A549 (cell line): Measurements from ENCODE around the gene RAD51B. TPM values are rescaled to one million over a fixed set of nuclear protein-coding genes. Genes with fewer than 3 reads are reported as not detected.
A peak's percentile ranks its signal among the peaks of the same experiment; 100 is the strongest.

Experiments
- ATAC-seq, 2 experiments: fragments of 200-7000 bp in 1 of 2; fragments of >200 bp in 1 of 2; cut with Nextera tagmentation in 1 of 2; cut with Tn5 transposase in 1 of 2; 3 replicates each; pipeline versions ENCODE4 v1.8.0 to v1.9.1; 2018 to 2020; ENCODE audit warnings: mild to moderate bottlenecking in 1 of 2, moderate library complexity in 1 of 2
- CTCF ChIA-PET: fragments of 300-600 bp; sonication (Branson Sonifier 250); formaldehyde crosslinking; extraction: SDS; loops from one replicate; lab custom pipeline; 2021; ENCODE audit warnings: antibody characterized with exemption, inconsistent platforms; lab: Yijun Ruan, JAX
- POLR2A ChIA-PET: fragments of 350-600 bp; formaldehyde crosslinking; extraction: SDS; loops from one replicate; lab custom pipeline; 2021; ENCODE audit warnings: antibody characterized with exemption, inconsistent platforms; lab: Yijun Ruan, JAX
- DNase-seq, 2 experiments: peaks; one replicate each; pipeline versions ENCODE4 v3.0.0 to v3.0.0-alpha.2; 2011 to 2016; ENCODE audit warnings: low read depth in 1 of 2, low spot score in 1 of 2
- FAIRE-seq: peaks from 2 replicates; lab custom pipeline; 2011; peaks lifted over from hg19 to GRCh38; lab: Jason Lieb, UNC
- H3K27ac ChIP-seq, 2 experiments: fragments of >200 bp; sonication (Bioruptor Twin); formaldehyde crosslinking; 3 replicates each; pipeline ENCODE4 v1.5.1; 2016 to 2017
- H3K4me1 ChIP-seq: fragments of >200 bp; sonication (Bioruptor Twin); formaldehyde crosslinking; 3 replicates; pipeline ENCODE4 v1.6.1; 2016
- H3K4me2 ChIP-seq: fragments of >200 bp; sonication (Bioruptor Twin); formaldehyde crosslinking; 3 replicates; pipeline ENCODE4 v1.6.1; 2016
- H3K4me3 ChIP-seq: fragments of >200 bp; sonication (Bioruptor Twin); formaldehyde crosslinking; 3 replicates; pipeline ENCODE4 v1.5.1; 2016
- H3K9me3 ChIP-seq: fragments of >200 bp; sonication (Bioruptor Twin); formaldehyde crosslinking; 3 replicates; pipeline ENCODE4 v1.6.1; 2016
- CHD2 ChIP-seq: fragments of 150-350 bp; IDR thresholded peaks from 2 replicates; pipeline ENCODE4 v1.6.1; 2014; ENCODE audit warnings: low read length; ENCODE audit not compliant: partially characterized antibody
- EHMT2 ChIP-seq: fragments of 200-600 bp; sonication (generic); IDR thresholded peaks from 2 replicates; pipeline ENCODE4 v1.6.1; 2016; ENCODE audit warnings: antibody characterized with exemption, low read depth, mild to moderate bottlenecking, moderate library complexity
- EP300 ChIP-seq, 2 experiments: fragments of >200 bp; sonication (Bioruptor Twin); formaldehyde crosslinking; IDR thresholded peaks; 2 replicates in 1 of 2; 3 replicates in 1 of 2; pipeline ENCODE4 v1.6.1; 2016 to 2017
- GATA3 ChIP-seq: IDR thresholded peaks from 2 replicates; pipeline ENCODE4 v1.6.1; 2012; ENCODE audit warnings: borderline replicate concordance
- HDAC2 ChIP-seq: fragments of 200-600 bp; sonication (generic); IDR thresholded peaks from 2 replicates; pipeline ENCODE4 v1.6.1; 2016
- NR3C1 ChIP-seq: fragments of >200 bp; sonication (Bioruptor Twin); formaldehyde crosslinking; IDR thresholded peaks from 3 replicates; pipeline ENCODE4 v1.6.1; 2017
- POLR2AphosphoS2 ChIP-seq: conservative IDR thresholded peaks from 2 replicates; pipeline ENCODE4 v1.6.1; 2012; ENCODE audit warnings: low read length, improper control_type of control experiment, inconsistent platforms
- RAD21 ChIP-seq, 2 experiments: fragments of >200 bp in 1 of 2; sonication (Bioruptor Twin) in 1 of 2; formaldehyde crosslinking in 1 of 2; IDR thresholded peaks in 1 of 2; conservative IDR thresholded peaks in 1 of 2; 2 replicates in 1 of 2; 3 replicates in 1 of 2; pipeline ENCODE4 v1.6.1; 2012 to 2018; ENCODE audit warnings: inconsistent platforms in 1 of 2
- RARB ChIP-seq: fragments of 250-450 bp; sonication (Bioruptor Pico); IDR thresholded peaks from 2 replicates; pipeline ENCODE4 v1.8.0; 2021; ENCODE audit warnings: mild to moderate bottlenecking, moderate library complexity
- SMC3 ChIP-seq: fragments of >200 bp; sonication (Bioruptor Twin); formaldehyde crosslinking; IDR thresholded peaks from 3 replicates; pipeline ENCODE4 v1.6.1; 2018; ENCODE audit warnings: inconsistent platforms
- TFCP2L1 ChIP-seq: fragments of 250-450 bp; sonication (Bioruptor Pico); IDR thresholded peaks from 2 replicates; pipeline ENCODE4 v1.5.0; 2021; ENCODE audit warnings: mild to moderate bottlenecking
- ZNF302 ChIP-seq: fragments of 250-450 bp; sonication (Bioruptor Pico); IDR thresholded peaks from 2 replicates; pipeline ENCODE4 v1.9.0; 2021; ENCODE audit warnings: inconsistent platforms, mild to moderate bottlenecking, moderate library complexity
- ZSCAN20 ChIP-seq: fragments of 250-450 bp; sonication (Bioruptor Pico); IDR thresholded peaks from 2 replicates; pipeline ENCODE4 v1.8.0; 2022; ENCODE audit warnings: mild to moderate bottlenecking, moderate library complexity
- WGBS: methylation state at CpG from one replicate; pipeline ENCODE4 v1.1.6; 2017; ENCODE audit errors: missing lambda C conversion rate; 5-methylcytosine and 5-hydroxymethylcytosine counted together
- polyA plus RNA-seq, 4 experiments: library from polyadenylated mRNA; depleted of rRNA in 3 of 4; stranded (reverse); fragments of >200 nt; fragmentation: RNase III in 1 of 4; extraction: RNeasy Plus Mini Kit Qiagen cat#74134 plus additional on column Dnase treatment in 1 of 4; gene quantifications; 2 replicates in 3 of 4; 3 replicates in 1 of 4; pipeline ENCODE4 v1.2.3, GENCODE V29; 2011 to 2017
- TF ChIP-seq, protein P1 (sequence below): fragments of >200 bp; sonication (Bioruptor Twin); formaldehyde crosslinking; IDR thresholded peaks from 3 replicates; pipeline ENCODE4 v1.6.1; 2016
- TF ChIP-seq, protein P2 (sequence below): fragments of >200 bp; sonication (Bioruptor Twin); formaldehyde crosslinking; IDR thresholded peaks from 3 replicates; pipeline ENCODE4 v1.5.1; 2016
- TF ChIP-seq, protein P3 (sequence below): IDR thresholded peaks from 2 replicates; pipeline ENCODE4 v1.6.1; 2012
- TF ChIP-seq, protein P4 (sequence below): fragments of 150-350 bp; IDR thresholded peaks from 2 replicates; pipeline ENCODE4 v1.6.1; 2014; ENCODE audit warnings: low read depth, mild to moderate bottlenecking, low read length

The RAD51B gene
- polyA plus RNA-seq, 2 of the 4 experiments (the other 2 are of a cell fraction), result 7.2 to 10.8 TPM

DNA sequence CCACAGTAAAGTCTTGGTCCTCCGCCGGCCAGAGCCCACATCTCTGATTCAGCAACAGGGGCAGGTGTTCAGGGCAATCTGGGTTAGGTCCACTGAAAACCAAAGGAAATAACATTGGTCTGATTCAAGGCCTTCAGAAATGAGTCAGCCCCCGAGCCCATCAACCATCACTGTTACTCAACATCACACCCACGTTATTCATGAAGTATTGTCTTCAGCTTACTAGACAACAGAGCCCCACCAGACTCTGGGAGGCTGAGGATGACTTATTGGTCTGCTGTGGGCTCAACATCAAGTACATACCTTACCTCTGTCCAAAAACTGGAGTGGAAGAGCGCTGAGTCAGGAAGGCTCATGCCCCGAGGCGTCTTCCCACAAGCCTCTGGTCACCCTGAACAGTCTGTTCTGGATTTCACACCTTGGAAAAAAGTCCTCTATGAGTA is 875.8 kb downstream of the RAD51B start (continued):
- no peak for TF ChIP-seq ZNF302 (CRISPR knock-in tag)
- no peak for TF ChIP-seq RARB (CRISPR knock-in tag)
- peak; percentile 86; the same call in 1 of the 2 replicates for TF ChIP-seq GATA3
- no peak for TF ChIP-seq TFCP2L1 (CRISPR knock-in tag)
- TF ChIP-seq HDAC2, result no peak
- TF ChIP-seq SMC3, result peak; percentile 60
- TF ChIP-seq ZSCAN20, result no peak
- no peak for TF ChIP-seq POLR2AphosphoS2
- TF ChIP-seq RAD21 (conservative IDR thresholded peaks at IDR 0.05 in 1 of 2, IDR thresholded peaks at IDR 0.05 in 1 of 2), result peak; percentile 40 to 64

DNA sequence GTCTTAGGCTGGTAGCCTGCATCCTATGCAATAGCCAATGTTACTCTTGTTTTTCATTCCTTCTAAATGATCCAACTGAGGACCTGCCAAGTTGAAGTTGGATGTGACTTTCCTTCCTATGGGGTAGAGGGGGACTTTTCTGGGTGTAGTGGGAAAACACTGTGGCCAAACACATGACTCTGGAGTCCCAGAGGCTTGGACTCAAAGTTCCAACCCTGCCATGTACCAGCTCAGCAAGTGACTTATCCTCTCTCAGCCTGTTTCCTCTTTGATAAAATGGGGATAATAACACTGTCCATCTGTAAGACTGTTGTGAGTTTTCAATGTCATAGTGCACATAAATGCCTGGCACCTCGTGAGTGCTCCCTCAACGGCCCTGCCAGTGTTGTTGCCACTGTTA is 876.3 kb downstream of the RAD51B start:
- WGBS, result 81% methylated on average over 2 of the region's 2 CpGs
- TF ChIP-seq POLR2AphosphoS2, result no peak
- TF ChIP-seq, protein P1, sequence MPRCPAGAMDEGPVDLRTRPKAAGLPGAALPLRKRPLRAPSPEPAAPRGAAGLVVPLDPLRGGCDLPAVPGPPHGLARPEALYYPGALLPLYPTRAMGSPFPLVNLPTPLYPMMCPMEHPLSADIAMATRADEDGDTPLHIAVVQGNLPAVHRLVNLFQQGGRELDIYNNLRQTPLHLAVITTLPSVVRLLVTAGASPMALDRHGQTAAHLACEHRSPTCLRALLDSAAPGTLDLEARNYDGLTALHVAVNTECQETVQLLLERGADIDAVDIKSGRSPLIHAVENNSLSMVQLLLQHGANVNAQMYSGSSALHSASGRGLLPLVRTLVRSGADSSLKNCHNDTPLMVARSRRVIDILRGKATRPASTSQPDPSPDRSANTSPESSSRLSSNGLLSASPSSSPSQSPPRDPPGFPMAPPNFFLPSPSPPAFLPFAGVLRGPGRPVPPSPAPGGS, result no peak
- TF ChIP-seq NR3C1, result no peak
- TF ChIP-seq, protein P2, sequence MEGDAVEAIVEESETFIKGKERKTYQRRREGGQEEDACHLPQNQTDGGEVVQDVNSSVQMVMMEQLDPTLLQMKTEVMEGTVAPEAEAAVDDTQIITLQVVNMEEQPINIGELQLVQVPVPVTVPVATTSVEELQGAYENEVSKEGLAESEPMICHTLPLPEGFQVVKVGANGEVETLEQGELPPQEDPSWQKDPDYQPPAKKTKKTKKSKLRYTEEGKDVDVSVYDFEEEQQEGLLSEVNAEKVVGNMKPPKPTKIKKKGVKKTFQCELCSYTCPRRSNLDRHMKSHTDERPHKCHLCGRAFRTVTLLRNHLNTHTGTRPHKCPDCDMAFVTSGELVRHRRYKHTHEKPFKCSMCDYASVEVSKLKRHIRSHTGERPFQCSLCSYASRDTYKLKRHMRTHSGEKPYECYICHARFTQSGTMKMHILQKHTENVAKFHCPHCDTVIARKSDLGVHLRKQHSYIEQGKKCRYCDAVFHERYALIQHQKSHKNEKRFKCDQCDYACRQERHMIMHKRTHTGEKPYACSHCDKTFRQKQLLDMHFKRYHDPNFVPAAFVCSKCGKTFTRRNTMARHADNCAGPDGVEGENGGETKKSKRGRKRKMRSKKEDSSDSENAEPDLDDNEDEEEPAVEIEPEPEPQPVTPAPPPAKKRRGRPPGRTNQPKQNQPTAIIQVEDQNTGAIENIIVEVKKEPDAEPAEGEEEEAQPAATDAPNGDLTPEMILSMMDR, result no peak
- no peak for TF ChIP-seq EHMT2
- TF ChIP-seq, protein P3, sequence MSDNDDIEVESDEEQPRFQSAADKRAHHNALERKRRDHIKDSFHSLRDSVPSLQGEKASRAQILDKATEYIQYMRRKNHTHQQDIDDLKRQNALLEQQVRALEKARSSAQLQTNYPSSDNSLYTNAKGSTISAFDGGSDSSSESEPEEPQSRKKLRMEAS, result no peak
- TF ChIP-seq, protein P4, sequence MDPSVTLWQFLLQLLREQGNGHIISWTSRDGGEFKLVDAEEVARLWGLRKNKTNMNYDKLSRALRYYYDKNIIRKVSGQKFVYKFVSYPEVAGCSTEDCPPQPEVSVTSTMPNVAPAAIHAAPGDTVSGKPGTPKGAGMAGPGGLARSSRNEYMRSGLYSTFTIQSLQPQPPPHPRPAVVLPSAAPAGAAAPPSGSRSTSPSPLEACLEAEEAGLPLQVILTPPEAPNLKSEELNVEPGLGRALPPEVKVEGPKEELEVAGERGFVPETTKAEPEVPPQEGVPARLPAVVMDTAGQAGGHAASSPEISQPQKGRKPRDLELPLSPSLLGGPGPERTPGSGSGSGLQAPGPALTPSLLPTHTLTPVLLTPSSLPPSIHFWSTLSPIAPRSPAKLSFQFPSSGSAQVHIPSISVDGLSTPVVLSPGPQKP, result no peak
- ATAC-seq (no peak), FAIRE-seq (no peak), DNase-seq (no peak)
- ChIA-PET CTCF (no interaction called here), POLR2A (interaction anchor here (1.1 to 1.9 kb wide), 4 partner anchors 14 to 97 kb away, joined by 3 to 10 read pairs (median 6); partner anchors contain the start of gene ZFP36L1)
- H3K4me2 ChIP-seq, result peak overlapping the region; percentile 33; the same call in 2 of the 3 replicates
- peaks cover 11% of the 10 kb centered on the region; the same call in 1 of the 3 replicates for H3K9me3 ChIP-seq
- no peak overlapping the region for H3K4me3 ChIP-seq
- H3K27ac ChIP-seq, result peak overlapping the region; percentile 86 to 94
- peaks cover 34% of the 10 kb centered on the region for H3K4me1 ChIP-seq

DNA sequence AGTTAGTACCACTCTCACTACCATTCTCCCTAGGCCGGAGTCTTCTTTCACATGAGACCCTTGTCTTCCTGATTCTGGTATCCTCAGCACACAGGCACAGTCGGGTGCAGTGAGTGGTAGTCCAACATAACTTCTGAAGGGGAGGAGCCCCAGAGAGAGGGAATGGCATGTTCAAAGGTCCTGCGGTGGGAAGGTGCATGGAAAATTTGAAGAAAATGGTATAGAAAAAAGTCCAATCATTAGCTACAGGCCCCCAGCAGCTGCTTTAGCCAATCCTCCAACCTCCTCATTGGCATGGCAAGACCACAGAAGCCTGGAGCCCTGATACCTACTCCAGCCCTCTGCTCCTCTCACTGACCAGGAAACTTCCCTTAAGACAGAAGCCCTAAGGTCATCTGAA is 876.7 kb downstream of the RAD51B start:
- DNase-seq (no peak), FAIRE-seq (no peak), ATAC-seq (no peak)
- CTCF ChIA-PET, result no interaction called here
- Histone ChIP-seq H3K4me3 (no peak overlapping the region), H3K9me3 (peaks cover 15% of the 10 kb centered on the region; the same call in 1 of the 3 replicates), H3K27ac (peak overlapping the region; percentile 86 to 94), H3K4me1 (peaks cover 34% of the 10 kb centered on the region), H3K4me2 (0 out of 3 replicates have a peak overlapping the region, but pooled peaks have one; percentile 33)
- TF ChIP-seq ZSCAN20 (no peak), EP300 (IDR thresholded peaks at IDR 0.05) (no peak), CHD2 (no peak)
- WGBS, result 94% methylated on average over 3 of the region's 3 CpGs
- POLR2A ChIA-PET, result interaction anchor here (1.4 kb wide), 1 partner anchor 14 kb away, joined by 3 read pairs; no protein-coding TSS in a partner anchor
